GM12801 (cell line): ENCODE results near the gene GPC3.

ENCODE experiments used
- CTCF ChIP-seq: IDR thresholded peaks from one replicate; pipeline ENCODE4 v1.5.1; 2011; ENCODE audit warnings: control low read depth; ENCODE audit not compliant: insufficient read length; ENCODE audit errors: extremely low read depth

GPC3 gene

DNA sequence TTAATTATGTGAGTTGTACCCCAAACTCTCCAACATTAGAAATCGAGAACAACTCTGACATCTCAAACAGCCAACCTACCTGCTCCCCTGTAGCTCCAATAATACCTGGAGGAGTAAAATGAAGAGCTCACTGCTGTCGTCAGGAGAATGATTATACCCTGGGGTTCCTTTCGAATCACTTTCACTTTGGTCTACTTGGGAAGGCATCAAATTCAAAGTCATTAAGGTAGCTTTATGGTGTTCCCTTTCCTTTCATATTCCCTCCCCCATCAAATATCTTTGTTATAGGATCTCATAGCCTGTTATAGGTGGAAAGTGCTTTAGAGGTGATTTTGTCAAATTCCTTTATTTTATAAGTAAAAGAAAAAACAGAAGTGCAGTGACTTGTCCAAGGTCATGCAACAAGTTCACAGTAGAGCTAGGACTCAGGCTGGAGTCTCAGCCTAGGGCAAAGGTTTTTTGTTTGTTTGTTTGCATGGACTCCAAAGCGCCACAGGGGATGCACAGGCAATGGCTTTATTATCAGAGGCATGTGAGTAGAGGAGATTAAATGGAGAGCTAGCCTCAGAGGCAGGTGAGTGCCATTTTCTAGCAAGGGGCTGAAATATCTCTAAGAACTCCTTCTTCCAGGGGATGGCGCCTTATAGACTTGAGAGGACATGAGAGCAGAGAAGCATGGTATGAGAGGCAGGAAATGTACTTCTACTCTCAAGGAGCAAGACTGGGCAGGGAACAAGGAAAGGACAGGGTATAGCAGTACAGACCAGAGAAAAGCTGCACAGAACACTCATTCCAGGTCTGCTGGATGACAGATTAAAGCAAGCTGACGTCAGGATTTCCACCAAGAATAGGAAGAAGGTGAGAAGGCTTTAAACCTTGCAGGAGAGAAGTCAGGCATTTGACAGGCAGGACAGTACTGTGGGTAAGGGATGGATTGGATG, 308.0 kb downstream of the GPC3 start:
- no peak for TF ChIP-seq CTCF

DNA sequence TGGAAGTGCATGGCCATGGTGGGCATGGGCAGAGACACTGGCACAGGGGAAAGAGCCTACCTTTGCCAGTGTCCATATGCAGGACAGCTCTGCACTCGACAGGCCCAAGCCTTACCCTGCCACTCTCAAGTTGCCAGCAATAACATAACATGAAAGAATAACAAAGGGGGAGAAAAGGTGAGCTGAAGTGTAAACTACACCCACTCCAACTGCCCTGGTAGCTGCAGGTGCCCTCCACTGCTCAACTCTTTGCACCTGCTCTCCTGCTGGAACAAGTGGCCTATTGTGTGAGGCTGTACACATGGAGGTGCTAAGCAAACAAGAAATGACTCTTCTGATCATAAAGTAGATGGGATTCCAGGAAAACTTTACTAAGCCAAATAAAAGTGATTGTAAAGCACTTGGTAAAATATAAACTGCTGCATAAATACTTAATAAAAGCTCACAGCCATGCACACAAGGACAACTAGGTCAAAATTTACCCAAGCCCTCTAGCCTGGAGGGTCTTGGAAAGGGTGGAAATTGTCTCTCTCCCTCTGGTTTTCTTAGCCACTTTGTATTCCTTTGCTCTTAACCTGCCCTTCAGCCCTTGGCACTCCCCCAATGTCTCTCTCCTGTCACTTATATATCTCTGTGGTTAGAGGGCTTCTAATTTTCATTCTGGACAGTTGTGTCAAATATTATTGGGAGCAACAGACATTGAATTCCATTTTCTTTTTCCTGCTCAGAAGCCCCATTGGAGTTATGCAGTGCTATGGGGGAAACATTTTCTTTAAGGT, 308.9 kb downstream of the GPC3 start:
- TF ChIP-seq CTCF, result no peak

DNA sequence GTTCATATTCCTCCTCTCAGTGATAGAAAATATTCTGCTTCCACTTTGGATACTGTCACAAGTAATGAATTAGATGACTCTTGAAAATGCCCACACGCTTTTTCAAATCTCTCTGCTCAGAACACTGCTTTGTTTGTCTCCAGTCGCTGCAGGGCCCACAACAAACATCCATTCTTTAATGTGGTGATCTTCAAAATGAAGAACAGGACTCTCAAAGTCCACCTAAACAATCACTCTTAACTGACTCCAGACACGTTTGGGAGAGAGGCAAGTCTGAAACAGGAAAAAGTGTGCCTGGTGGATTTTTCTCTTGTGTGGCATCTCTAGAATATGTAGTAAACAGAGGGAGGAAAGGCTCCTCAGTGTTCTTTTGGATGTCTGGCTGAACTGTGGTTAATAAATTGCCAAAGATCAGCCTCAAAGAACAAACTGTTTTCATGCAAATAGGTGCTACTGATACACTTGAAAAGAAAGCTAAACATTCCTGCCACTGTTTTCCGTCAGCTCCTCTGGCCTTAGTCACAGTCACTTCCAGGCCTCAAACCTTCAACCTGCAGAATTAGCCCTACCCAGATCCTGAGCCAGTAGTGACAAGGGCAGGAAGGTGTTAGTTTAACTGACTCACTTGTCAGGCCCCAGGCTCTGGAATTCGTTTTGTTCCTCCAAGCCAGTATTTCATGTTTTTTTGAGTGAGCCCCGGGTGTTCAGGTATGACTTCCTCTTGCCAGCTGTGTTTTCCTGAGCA, 310.5 kb downstream of the GPC3 start:
- no peak for TF ChIP-seq CTCF

DNA sequence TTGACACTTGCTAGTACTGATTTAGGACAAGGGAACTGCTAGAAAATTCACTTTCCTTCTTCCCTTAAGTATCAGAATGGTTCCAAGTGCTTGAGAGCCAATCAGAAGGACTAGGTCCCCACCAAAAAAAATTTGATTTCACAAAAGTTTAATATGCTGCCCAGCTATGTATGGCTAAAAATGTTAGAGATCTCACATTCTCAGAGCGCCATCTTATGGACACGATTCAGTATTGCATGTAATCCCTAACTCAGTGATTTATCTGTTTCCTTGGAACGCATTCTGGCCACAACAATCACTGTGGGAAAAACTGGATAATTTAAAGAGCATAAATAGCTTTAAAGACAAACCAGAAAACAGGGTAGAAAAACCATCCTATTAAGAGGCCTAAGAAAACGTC, 315.0 kb downstream of the GPC3 start:
- TF ChIP-seq CTCF, result no peak

- no peak for TF ChIP-seq CTCF
Measured at GRCh38 chrX:133669214-133669613, 316.2 kb downstream of the GPC3 start.

GRCh38 chrX:133668225-133668931, 317.0 kb downstream of the GPC3 start:
- TF ChIP-seq CTCF, result no peak
